SKM-1 (cell line): ENCODE results near the gene VPS9D1.
A peak's percentile ranks its signal among the peaks of the same experiment; 100 is the strongest.
"Not testable (repeated sequence)": the region's sequence is repeated elsewhere in the genome, so short reads cannot be mapped to it uniquely, and the experiment has no call there.

Experiments used
- DNase-seq: peaks from one replicate; lab custom pipeline; 2025; ENCODE audit not compliant: unreplicated experiment; lab: John Stamatoyannopoulos, UW

The VPS9D1 gene

DNA sequence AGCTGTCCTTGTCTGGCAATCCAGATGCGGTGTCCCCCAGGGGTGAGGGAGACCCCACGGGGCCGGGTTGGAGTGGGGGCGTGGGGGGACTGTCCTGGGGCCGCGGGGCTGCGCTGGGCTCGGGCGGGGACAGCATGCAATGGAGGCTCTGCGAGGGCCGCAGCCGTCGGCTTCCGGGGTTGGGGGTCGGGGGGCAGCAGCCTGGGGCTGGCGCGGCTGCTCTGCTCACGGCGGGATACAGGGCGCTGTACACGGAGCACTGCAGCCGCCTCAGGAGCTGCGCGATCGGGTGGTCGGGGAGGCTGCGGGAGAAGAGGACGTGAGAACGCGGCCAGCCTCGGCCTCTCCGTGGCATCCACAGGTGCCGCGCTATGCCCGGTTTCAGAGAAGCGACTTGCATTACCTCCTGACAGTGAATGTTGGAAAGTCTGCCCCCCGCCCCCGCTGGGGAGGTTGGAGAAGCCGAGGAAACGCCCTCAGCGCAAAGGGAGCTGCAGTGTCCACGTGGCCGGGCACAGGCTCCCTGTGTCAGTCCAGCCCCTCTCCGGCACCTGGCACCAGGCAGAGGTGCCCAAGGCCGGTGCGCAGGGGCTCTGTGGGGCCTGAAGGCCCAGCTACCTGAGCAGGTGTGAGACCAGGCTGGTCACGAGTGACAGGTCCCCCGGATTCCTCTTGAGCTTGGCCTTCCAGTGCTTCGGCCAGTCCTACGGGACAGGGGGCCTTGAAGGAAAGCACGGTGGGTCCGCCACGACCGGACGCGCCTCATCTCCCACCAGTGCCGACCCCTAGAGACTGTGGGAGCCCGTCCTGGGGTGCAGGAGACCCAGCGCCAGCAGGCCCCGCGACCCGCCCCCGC, 9.8 kb downstream of the VPS9D1 start:
- DNase-seq = no peak

GRCh38 chr16:89709716-89710432, 10.8 kb downstream of the VPS9D1 start:
- no peak for DNase-seq

DNA sequence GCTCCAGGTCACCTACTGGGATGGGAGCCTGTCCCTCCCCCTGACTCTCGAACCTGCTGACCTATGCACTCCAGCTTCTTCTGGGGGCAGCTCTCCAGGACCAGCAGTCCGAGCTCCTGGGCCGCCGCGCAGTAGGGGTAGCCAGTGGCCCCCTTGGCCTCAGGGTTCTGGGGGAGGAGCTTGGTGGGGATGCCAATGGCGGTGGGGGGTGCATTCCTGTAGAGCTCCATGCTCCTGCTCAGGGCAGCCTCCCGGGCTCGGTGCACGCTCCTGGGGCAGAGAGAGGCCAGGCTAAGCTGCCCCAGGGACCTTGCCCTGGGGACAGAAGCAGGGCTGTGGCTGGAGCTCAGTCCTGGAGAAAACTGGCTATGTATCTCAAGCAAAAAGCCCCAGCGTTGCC, 11.5 kb downstream of the VPS9D1 start:
- no peak for DNase-seq

- DNase-seq = no peak
These were observed 12.2 kb downstream of the VPS9D1 start for GRCh38 chr16:89708481-89708931.

GRCh38 chr16:89707695-89708094, 13.0 kb downstream of the VPS9D1 start:
- no peak for DNase-seq

- DNase-seq = no peak
These were observed 14.0 kb downstream of the VPS9D1 start for GRCh38 chr16:89706518-89707260.

DNA sequence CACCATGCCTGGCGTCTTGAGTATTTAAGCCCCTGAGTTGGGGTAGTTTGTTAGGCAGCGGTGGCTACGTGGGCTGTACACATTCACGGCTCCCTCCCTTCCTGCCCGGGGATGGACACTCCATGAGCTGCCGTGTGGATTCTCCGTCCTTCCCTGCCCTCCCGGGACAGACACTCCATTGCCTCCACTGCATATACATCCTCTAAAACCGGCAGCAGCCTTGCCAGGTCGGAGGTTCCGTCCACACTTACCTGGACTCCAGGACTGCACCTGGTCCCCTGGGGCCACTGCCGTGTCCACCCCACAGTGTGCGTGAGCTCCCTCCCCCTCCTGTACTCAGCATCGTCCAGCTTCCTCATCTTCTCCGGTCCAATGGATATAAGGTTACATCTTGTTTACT, 15.7 kb downstream of the VPS9D1 start:
- DNase-seq = no peak

GRCh38 chr16:89704281-89704680, 16.4 kb downstream of the VPS9D1 start:
- no peak for DNase-seq

- peak; percentile 85 for DNase-seq
These were observed 19.0 kb downstream of the VPS9D1 start, which contains the start of gene SPATA2L for GRCh38 chr16:89701425-89702406. SPATA2L (minus strand) TSS chr16:89701705; CDS start chr16:89701232, 473 bp downstream.

- DNase-seq = no peak
These were observed 19.9 kb downstream of the VPS9D1 start for GRCh38 chr16:89700649-89701424.

DNA sequence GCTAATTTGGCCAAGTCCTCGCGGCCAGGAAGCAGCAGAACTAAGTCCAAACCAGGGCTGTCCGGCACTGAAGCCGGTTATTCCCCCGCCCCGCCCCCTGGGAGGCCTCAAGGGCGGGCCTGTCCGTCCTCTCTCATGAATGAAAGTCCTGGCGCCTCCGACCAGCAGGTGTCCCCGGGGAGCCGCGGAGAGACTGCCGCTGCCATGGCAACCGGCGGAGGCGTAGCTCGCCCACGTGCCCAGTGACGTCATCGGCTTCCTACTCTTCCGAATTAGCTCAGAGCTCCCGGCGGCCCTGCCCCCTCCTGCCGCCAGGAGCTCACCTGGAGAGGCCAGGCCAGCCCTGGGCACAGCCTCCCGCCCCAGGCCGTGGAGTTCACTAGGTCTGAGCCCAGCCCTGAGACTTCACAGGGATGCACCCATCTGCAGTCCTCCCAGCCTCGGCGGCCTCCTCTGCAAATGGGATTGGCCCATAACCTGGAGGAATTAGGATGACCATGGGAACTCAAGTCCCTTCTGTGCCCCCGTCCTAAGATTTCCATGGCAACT, 20.5 kb downstream of the VPS9D1 start:
- peak; percentile 99 for DNase-seq

- not testable (repeated sequence) for DNase-seq
These were observed 21.0 kb downstream of the VPS9D1 start for GRCh38 chr16:89699629-89700099.

GRCh38 chr16:89698717-89699116, 22.0 kb downstream of the VPS9D1 start:
- DNase-seq = not testable (repeated sequence)

- no peak for DNase-seq
These were observed 22.9 kb downstream of the VPS9D1 start for GRCh38 chr16:89697616-89698331.

DNA sequence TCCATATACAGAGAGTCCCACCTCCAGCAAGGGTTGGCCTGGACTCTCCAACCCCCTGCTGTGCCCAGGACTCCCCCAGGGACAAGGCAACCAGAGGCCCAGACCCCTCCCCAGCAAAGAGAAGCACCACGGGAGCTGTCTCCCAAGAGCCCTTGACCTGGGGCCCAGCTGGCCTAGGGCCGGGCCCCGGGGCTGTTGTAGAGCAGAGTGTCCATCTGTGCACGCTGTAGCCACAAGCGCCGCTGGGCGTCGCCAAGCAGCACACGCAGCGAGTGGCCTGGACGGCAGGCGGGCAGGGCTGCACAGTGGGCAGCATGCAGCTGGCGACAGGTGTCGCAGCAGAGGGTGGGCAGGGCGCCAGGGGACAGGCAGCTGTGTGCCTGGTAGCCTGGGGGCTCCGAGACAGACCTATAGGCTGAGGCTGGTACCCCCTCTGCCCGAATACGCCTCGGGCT, 23.5 kb downstream of the VPS9D1 start:
- DNase-seq = no peak

- no peak for DNase-seq
These were observed 24.0 kb downstream of the VPS9D1 start for GRCh38 chr16:89696670-89697128.

- no peak for DNase-seq
These were observed 24.6 kb downstream of the VPS9D1 start for GRCh38 chr16:89695875-89696669.
